GM19395 (cell line): ENCODE data around the gene PALLD.
"Not testable (repeated sequence)": the region's sequence is repeated elsewhere in the genome, so short reads cannot be mapped to it uniquely, and the experiment has no call there.

Source experiments
- ATAC-seq: cut with Tn5 transposase; IDR thresholded peaks from one replicate; pipeline ENCODE4 v1.9.1; 2021; ENCODE audit warnings: mild to moderate bottlenecking, moderate library complexity; ENCODE audit not compliant: unreplicated experiment

The PALLD gene

DNA sequence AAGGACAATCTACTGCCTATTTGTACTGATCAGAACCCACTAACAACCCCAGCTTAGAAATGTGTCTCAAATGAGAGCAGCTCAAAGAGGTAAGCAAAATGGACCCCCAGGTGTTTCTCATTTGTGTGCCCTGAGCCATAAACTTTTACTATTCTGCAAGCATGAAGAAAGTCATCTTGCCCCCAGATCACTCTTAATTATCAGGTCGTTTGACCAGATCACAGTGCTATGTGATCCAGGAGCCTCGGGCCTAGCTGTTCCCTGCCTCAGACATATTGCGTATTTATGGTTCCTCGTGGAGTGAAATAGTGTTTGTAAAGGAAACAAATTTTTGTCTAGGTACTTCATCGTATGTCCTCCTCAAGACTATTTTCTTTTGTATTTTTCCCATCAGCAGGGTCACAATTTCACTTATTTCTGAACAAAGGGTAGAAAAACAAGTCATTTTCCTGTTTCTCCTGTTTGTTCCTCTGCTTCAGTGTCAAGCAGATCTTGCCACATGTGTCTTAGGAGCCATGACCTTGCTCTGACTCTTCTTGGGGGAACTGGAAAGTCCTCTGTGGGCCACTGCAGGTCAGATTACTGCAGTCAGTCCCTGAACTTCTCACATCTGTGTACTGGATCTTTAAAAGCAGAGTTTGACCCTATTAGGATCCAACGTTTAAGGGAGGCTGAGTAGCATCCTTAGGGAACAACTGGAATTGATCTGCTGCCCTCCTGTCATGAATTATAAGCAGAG, 194.9 kb downstream of the PALLD start:
- ATAC-seq = no peak

DNA sequence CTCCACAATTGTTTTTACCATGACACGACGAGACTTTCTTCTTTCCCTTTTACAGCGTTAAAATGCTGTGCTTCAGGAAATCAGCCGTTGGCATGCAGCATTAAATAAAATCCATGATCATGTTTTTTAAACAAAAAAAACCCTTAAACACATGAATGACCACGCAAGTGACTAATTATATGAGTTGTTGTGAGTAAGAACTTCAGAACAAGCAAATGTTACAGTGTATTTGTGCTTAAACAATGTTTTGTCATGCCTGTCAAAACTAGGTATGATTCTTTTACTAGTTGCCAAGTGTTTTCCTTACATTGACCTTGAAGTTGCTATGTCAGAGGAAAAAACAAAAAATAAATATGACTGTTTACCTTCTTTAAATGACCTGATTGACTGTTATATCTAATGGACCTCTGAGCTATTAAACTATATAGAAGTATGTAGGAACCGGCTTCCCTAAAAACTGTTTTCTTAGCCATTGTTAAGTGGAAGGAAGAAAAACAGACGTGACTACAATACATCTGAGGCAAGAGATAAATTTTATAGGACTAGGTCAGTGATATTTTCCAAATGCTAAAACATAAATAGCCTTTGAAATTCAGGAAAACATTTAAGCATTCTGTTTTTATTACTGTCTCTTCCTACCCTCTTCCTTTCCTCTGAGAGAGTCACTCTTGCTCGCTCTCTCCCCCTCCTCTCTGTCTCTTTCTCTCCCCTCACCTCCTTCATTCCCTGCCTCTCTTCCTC, 197.1 kb downstream of the PALLD start:
- ATAC-seq = no peak

DNA sequence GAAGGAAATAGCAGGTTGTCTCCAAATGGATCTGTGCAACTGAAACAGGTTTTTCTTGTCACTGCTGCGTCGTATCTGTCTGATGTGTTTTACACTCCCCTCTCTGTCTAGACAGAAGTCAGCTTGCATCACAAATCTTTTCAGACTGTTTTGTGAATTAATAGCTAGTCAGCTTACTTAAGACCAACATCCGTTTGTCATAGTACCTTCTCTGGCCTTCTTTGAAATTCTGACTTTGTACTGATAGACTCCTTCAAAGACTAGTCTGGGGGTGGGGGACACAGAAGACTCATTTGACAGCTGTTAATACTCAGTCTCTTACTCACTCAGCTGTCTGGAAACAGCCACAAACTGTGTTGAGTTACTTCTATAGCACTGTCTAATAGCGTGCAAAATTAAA, 197.8 kb downstream of the PALLD start:
- no peak for ATAC-seq

DNA sequence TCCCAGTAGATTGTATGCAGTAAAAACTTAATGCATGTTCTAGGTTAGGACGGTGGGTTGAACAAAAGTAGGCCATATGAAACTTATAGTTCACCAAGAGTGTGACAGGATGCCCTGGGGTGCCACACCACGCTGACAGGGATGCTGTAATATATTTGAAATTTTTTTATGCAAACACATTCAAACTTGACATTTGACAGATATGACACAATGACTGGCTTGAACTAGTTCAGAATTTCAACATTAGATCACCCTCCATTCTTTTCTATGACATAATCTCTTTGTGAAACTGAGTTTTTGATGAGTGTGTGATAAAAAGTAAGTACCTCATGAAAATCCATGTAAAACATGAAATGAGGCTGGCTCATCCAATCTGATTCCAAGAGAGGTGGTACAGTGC, 198.4 kb downstream of the PALLD start:
- no peak for ATAC-seq

DNA sequence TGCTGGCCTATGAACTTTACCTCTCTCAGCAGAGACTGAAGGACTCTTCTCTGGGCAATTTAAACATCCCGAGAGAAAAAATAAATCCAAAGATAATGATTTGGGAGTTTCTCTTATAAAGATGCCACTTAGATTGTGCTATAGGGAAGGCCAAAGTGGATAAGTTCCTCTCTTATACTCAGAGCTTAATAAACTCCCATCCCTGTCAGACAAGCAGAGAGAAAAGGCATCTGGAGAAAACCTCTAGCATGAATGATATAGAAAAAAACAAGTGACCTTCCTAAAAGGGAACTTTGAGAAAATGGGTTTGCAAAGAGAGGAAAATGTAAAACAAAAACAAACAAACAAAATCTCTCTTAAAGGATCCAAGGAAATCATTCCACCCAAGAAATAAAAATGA, 199.4 kb downstream of the PALLD start:
- ATAC-seq = no peak

DNA sequence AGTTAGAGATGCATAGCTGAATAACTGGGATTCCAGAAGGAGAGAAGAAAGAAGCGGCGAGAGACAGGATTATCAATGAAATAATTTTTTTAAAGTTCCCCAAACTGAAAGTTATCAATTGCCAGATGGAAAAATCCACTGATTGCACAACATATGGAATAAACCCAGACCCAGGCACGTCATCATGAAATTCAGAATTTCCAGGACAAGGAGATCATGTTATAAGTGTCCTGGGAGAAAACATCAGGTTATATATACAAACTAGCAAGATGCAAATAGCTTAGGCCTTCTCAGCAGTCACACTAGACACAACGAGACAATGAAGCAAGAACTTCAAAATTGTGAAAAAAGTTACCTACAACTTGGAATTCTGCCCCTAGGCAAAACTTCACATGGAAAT, 200.0 kb downstream of the PALLD start:
- no peak for ATAC-seq

DNA sequence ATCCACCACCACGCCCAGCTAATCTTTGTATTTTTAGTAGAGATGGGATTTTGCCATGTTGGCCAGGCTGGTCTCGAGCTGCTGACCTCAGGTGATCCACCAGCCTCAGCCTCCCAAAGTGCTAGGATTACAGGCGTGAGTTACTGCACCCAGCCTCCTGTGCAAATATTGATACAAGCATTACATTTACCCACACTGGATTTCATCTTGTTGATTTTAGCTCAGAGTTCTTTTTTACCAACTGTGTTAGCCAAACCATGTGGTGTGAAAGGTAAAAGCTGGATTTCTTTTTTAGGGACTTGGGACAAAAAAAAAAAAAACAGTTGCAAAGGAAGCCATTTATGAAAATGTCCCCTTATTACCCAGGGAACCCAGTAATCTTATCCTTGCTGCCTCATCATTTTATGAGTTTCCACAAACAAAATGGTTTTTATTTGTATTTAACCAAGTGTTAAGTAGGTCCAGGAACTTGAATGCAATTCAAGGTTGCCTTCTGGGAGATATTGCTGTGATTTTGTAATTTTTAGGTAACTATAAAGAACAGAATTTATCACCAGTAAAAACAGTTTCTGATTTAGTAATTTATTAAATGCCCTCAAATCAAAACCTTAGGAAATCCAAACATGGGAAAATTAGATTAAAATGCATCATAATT, 202.5 kb downstream of the PALLD start:
- ATAC-seq = no peak

DNA sequence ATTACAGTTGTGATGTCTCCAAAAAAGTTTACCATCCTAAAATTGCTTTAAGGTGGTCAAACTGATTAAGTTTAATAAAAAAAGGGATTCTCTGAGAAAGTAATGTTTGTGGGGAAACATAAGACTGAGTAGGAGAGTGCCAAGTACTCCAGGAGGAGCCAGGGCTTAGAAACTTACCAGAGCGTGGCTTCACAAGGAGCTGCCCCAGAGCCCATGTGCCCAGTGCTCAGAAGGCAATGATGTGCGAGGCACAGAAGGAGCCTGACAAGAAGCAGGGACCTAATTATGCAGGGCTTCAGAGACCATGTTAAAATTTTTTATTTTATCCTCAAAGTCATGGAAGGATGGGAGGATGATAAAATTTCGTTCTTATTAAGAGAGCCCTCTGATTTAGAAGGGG, 204.2 kb downstream of the PALLD start:
- ATAC-seq = no peak

DNA sequence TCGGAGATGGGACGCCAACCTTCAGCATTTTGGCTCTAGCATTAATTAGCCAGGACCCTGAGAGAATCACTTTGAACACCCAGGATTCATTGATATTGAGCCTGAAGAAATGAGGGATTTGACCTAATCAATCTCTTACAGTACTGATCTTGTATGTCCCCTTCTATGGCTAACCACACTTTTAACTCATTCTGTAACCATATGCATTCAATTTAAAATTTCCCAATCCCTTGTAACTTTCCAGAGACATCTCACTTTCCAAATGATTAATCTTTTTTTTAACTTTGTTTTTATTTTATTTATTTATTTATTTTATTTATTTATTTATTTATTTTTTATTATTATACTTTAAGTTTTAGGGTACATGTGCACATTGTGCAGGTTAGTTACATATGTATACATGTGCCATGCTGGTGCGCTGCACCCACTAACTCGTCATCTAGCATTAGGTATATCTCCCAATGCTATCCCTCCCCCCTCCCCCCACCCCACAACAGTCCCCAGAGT, 205.8 kb downstream of the PALLD start:
- not testable (repeated sequence) for ATAC-seq

DNA sequence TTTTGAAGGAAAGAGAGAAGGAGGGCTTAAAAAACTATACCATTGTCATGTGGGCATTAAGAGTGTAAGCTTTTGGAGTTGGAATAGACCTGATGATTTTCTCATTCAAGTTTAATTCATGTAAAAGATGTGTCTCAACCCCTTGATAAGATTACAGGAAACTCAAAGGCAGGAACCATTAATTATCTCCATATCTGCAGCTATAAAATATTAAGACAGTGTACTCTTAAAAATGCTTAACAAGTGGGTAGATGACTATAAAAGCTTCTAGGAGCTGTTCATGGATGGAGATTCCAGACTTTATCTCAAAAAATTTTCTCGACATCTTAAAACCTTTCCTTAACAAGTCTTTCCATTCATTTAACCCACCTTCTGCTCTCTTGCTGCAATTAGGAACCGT, 208.3 kb downstream of the PALLD start:
- ATAC-seq = no peak

DNA sequence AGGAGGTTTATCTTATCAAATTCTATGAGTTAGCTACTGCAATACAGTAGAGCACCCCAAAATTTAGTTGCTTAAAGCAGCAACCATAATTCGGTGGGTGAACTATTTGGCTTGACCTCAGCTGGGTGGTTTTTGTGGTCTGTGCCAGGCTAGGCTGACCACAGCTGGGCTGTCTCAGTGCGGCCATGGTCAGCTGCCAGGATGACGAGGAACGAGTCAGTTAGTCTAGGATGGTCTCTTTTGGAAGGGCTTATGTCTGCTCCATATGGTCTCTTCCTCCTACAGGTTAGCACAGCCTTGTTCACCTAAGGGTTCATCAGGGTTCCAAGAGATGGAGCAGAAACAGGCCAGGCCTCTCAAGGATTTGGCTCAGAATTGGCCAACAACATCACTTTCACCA, 210.4 kb downstream of the PALLD start:
- no peak for ATAC-seq

DNA sequence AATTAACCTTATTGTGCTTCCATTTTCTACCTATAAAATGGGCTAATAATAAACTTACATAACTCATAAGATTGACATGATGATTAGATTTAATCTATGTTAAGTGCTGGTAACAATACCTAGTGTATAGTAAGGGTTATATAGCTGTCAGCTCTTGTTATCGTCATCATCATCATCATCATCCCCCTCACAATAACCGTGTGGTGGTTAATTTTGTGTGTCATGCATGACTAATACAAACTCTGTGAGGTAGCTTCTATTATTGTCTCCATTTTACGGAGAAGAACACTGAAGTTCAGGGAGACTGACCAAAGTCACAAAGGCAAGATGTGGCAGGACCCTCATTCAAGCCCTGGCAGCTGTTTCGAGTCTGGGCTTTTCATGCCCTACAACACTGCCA, 211.3 kb downstream of the PALLD start:
- ATAC-seq = no peak

DNA sequence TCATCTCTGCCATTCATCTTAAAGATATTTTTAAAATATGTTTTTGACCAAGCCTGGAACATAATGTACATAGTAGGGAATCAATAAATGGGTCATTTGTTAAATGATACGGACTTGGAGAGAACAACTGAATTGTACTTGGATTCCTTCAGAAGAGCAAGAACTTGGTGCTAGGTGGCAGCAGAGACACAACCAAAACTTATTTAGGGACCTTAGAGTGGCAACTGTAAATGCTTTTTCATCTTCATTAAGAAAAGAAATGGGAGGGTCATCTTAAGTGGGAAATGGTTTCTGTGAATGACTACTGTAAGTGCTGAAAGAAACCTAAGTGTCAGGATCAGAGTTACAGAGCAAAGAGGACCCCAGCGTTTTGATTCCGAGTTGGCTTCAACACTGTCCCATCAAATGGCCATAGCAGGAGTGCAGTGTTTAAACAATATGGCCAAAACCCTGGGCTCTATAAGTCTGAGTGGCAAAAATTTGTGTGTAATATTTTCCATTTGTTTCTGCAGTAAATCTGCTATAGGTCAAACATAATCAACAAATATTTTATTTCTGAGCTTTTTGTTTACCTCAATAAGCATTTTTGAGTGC, 213.6 kb downstream of the PALLD start:
- no peak for ATAC-seq

DNA sequence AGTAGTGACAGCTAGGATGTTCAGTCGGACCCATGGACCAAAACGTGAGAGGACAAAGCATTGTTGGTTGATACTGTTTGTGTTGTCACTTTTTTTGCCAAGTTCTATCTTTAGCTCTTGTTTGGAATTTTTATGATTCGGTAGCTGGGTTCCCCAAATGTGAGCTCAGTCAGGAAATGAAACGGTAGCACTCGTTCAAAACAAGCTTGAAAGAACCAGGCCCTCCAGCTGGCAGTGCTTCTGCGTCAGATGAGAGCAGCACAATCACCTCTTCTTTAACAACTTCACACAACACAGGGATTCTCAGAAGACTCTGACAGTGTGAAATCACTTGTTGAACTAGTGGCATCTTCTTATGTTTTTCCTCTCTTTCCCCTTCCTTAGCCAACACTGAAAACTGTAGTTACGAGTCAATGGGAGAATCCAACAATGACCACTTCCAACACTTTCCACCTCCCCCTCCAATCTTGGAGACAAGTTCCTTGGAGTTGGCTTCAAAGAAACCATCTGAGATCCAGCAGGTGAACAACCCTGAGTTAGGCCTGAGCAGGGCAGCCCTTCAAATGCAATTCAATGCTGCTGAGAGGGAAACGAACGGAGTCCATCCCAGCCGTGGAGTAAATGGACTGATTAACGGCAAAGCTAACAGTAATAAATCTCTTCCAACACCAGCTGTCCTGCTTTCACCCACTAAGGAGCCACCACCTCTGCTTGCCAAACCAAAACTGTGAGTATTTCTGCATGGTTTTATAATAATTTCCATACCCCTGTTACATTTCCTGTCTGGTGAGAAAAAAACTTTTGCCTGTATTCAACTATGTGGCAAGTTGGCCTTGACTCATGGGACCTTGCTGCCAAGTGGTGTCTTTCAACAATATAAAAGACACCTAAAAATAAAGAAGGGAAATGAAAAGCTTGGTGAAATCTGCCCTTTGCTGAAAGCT, 214.6 kb downstream of the PALLD start:
- ATAC-seq = no peak

DNA sequence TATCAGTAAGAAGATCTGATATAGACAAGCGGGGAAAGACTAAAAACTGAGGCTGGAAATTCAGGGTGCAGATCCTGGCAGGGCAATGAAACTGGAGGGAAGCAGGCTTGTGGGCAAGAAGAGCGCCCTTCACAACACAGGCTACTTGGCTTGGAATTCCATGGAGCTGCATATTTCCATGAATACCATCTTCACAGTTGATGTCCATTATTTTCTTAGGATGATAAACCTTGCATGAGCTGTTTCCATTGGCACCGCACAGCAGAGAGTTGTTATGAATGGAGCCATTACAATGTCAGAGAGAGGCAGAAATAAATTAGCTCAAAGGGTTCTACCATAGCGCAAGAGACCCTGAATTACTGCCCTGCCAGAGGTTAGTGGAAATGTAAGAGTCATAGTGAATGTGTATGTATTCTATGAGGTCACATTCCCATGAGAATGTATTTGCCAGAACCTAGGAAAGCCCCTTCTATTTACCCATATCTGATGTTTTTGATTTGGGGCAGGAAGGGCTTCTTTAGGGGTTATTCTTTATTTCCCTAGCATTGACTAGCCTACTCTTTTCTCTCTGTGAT, 215.6 kb downstream of the PALLD start:
- no peak for ATAC-seq

DNA sequence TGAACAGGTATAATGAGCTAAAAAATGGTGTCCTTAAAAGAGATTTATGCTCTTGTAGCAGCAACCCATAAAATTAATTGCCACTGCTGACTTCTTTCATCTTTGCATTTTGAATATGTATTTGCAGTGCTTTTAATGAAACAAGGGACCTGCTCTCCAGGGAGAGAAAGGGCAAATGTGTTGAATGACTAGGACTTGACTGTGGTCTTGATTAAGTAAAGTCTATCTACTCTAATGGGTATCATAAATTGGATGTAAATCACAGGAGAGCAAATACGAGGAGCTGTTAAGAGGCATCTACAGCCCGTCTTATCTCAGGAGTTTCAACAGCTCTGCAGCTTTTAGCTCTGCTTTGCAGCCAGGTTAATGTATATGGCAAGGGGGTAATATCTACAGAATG, 216.4 kb downstream of the PALLD start:
- no peak for ATAC-seq

DNA sequence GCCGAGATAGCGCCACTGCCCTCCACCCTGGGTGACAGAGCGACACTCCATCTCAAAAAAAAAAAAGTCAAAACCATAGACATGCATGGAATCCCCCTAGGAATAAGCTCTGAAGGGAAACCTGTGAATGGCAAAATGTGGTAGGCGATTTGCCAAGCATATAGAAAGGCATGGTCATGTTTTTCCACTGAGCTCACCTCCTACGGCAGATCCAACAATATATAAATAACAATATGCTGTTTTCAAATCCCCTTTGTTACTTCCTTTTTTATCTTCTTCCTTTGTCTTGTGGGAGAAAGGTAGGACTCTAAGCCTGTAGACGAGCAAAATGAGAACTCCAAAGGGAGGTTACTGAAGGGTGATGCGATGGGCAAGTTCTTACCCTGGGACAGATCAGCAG, 219.0 kb downstream of the PALLD start:
- ATAC-seq = no peak

DNA sequence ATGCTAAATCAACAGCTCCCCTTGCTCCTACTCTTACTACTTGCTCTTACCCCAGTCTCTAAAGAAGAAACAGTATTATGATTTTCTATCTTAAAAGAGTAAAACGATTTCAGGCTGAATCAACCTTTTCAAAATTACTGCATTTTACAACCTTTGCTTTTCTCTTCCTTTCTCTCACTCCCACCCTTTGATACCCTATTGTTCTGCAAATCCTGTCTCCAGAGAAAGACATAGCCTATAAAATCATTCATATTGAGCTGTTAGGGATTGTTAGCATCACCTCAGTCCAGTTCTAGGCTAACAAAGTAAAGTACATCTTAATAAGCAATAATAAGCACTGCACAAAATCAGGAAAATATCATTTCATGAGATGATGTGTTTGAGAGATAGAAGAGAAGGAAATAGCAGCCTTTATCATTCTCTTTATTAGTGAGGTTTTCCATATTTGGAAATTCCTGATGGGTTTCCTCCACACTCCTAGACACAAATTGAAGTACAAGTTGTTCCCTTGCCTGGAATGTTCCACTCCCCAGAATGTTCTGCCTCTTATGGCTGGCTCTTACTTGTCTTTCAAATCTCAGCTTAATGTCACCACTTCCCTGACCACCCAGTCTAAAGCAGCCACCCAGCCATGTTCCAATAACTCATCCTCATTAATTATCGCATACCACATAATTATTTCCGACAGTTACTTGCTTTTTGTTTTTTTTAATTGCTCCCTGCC, 219.7 kb downstream of the PALLD start:
- no peak for ATAC-seq

DNA sequence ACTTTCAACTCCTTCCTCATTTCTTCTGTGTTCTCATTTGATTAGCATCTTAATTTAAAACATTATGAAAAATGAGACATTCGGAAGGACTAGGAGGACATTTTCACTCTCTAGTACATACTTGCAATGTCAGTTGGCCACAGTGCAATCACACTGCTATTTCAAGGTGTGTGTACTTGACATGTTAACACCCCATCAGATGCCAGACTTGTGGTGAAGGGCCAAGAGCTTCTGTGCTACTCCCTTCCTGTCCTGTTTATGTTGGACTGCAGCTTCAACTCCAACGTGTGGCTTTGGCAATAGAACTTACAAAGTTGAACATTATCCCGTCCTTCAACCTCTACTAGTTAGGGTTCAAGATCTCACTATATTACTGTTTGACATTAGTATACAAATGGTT, 221.0 kb downstream of the PALLD start:
- ATAC-seq = no peak
